Ishikawa (cell line): Measurements from ENCODE around the gene SEL1L3.

ENCODE experiments used
- CEBPB ChIP-seq: IDR thresholded peaks from 2 replicates; pipeline ENCODE4 v1.6.1; 2012
- CREB1 ChIP-seq: IDR thresholded peaks from 2 replicates; pipeline ENCODE4 v1.6.1; 2012; ENCODE audit warnings: low read depth
- EGR1 ChIP-seq: IDR thresholded peaks from 2 replicates; pipeline ENCODE4 v1.6.1; 2012
- EP300 ChIP-seq: IDR thresholded peaks from 2 replicates; pipeline ENCODE4 v1.6.1; 2012; ENCODE audit warnings: borderline replicate concordance
- FOXM1 ChIP-seq: IDR thresholded peaks from 2 replicates; pipeline ENCODE4 v1.6.1; 2012; ENCODE audit warnings: low read depth, borderline replicate concordance
- NFIC ChIP-seq: IDR thresholded peaks from 2 replicates; pipeline ENCODE4 v1.6.1; 2012
- RAD21 ChIP-seq: IDR thresholded peaks from 2 replicates; pipeline ENCODE4 v1.6.1; 2012; ENCODE audit warnings: low read depth
- TAF1 ChIP-seq: IDR thresholded peaks from 2 replicates; pipeline ENCODE4 v1.6.1; 2012; ENCODE audit warnings: low read depth, mild to moderate bottlenecking
- TCF12 ChIP-seq: IDR thresholded peaks from 2 replicates; pipeline ENCODE4 v1.6.1; 2012; ENCODE audit warnings: low read depth
- TEAD4 ChIP-seq: IDR thresholded peaks from 2 replicates; pipeline ENCODE4 v1.6.1; 2012
- YY1 ChIP-seq: IDR thresholded peaks from 2 replicates; pipeline ENCODE4 v1.6.1; 2012; ENCODE audit warnings: low read depth
- ZBTB7A ChIP-seq: IDR thresholded peaks from 2 replicates; pipeline ENCODE4 v1.6.1; 2012; ENCODE audit warnings: low read depth
- TF ChIP-seq, protein P1 (sequence below): IDR thresholded peaks from 2 replicates; pipeline ENCODE4 v1.6.1; 2012; ENCODE audit warnings: low read depth, mild to moderate bottlenecking
- TF ChIP-seq, protein P2 (sequence below): IDR thresholded peaks from 2 replicates; pipeline ENCODE4 v1.6.1; 2012
- TF ChIP-seq, protein P3 (sequence below): IDR thresholded peaks from 2 replicates; pipeline ENCODE4 v1.6.1; 2012

The SEL1L3 gene

DNA sequence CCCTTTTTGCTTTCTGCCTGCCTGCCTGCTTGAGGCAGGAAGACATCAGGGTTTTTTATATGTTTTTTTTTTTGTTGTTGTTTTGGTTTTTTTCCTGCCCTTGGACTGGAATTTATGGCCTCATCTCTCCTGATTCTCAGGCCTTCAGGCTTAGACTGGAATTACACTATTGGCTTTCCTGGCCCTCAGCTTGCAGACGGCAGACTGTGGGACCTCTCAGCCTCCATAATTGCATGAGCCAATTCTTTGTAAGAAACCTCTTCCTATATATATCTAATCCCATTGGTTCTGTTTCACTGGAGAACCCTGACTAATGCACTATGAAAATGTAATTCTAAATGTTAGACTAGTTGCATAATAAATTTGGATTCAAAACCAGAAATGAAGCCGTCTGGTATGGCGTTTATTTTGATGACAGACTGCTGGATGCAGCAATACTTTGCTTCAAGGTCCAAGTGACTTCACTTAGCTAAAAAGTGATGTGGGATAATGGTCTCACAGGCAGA is 59.0 kb downstream of the SEL1L3 start:
- TF ChIP-seq TAF1 = no peak

DNA sequence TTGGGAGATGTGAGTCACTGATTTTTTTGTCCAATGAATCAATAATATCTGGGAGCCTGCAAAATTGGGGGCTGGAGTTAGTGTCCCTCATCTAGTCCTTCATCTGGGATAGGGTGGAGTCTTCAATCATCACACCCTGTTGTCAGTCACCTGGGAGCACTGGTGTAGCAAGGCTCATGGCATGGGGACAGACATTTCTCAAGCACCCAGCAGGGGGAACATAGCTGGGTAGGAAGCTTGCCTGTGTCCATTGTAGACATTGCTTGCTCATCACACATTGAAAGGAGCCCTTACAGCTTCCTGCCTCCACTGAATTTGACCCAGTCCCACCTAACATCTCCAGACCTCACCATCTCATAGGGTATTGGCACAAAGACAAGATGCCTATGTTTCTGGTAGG is 61.2 kb downstream of the SEL1L3 start:
- no peak for TF ChIP-seq TCF12
- TF ChIP-seq TAF1 = no peak
- no peak for TF ChIP-seq NFIC
- TF ChIP-seq TEAD4 = no peak
- no peak for TF ChIP-seq EP300
- TF ChIP-seq YY1 = no peak

DNA sequence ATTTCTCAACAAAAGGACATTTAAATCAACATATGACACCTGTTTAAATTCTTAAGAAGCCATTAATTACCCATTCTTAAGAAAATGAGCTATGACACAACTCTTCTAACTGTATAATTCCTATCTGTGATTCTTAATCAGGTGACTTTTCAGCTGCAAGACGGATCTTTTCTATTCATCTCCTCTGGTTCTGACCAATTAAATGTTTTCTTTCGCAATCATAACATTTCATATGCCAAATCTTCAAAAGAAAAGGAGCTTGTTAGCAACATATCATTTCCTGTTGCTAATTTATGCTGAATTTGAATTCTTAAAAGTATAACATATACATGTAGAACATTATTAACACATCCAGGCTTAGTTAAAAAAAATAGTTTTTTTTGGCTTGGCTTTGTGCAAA is 62.5 kb downstream of the SEL1L3 start:
- TF ChIP-seq, protein P1, sequence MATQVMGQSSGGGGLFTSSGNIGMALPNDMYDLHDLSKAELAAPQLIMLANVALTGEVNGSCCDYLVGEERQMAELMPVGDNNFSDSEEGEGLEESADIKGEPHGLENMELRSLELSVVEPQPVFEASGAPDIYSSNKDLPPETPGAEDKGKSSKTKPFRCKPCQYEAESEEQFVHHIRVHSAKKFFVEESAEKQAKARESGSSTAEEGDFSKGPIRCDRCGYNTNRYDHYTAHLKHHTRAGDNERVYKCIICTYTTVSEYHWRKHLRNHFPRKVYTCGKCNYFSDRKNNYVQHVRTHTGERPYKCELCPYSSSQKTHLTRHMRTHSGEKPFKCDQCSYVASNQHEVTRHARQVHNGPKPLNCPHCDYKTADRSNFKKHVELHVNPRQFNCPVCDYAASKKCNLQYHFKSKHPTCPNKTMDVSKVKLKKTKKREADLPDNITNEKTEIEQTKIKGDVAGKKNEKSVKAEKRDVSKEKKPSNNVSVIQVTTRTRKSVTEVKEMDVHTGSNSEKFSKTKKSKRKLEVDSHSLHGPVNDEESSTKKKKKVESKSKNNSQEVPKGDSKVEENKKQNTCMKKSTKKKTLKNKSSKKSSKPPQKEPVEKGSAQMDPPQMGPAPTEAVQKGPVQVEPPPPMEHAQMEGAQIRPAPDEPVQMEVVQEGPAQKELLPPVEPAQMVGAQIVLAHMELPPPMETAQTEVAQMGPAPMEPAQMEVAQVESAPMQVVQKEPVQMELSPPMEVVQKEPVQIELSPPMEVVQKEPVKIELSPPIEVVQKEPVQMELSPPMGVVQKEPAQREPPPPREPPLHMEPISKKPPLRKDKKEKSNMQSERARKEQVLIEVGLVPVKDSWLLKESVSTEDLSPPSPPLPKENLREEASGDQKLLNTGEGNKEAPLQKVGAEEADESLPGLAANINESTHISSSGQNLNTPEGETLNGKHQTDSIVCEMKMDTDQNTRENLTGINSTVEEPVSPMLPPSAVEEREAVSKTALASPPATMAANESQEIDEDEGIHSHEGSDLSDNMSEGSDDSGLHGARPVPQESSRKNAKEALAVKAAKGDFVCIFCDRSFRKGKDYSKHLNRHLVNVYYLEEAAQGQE = no peak
- TF ChIP-seq CEBPB (no peak), TAF1 (no peak), EP300 (no peak), NFIC (no peak), YY1 (no peak), EGR1 (no peak), ZBTB7A (no peak), CREB1 (no peak), TEAD4 (no peak), RAD21 (no peak), TCF12 (no peak), FOXM1 (no peak)
- TF ChIP-seq, protein P2, sequence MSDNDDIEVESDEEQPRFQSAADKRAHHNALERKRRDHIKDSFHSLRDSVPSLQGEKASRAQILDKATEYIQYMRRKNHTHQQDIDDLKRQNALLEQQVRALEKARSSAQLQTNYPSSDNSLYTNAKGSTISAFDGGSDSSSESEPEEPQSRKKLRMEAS = no peak
- TF ChIP-seq, protein P3, sequence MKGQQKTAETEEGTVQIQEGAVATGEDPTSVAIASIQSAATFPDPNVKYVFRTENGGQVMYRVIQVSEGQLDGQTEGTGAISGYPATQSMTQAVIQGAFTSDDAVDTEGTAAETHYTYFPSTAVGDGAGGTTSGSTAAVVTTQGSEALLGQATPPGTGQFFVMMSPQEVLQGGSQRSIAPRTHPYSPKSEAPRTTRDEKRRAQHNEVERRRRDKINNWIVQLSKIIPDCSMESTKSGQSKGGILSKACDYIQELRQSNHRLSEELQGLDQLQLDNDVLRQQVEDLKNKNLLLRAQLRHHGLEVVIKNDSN = no peak

DNA sequence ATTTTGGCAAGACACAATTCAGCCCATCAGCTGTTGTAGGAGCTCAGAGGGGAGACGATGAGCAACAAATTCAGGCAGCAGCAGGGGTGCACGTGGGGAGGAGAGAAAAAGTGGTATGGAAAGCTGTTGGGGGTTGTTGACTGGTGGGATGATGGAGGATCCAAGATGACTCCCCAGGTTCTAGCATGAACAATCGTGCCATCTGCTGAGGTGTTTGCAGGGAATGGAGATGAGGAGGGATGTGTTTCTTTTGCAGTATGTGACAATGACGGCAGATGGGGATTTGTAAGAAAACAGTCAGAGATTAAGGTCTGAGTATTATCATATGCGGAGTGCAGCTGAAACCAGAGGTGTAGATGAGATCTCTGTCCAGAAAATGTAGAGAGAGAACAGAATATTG is 63.3 kb downstream of the SEL1L3 start:
- no peak for TF ChIP-seq CREB1
- no peak for TF ChIP-seq FOXM1
- no peak for TF ChIP-seq YY1
- TF ChIP-seq ZBTB7A = no peak
- TF ChIP-seq, protein P2 = no peak
- TF ChIP-seq EGR1 = no peak
- no peak for TF ChIP-seq CEBPB
- no peak for TF ChIP-seq TAF1

DNA sequence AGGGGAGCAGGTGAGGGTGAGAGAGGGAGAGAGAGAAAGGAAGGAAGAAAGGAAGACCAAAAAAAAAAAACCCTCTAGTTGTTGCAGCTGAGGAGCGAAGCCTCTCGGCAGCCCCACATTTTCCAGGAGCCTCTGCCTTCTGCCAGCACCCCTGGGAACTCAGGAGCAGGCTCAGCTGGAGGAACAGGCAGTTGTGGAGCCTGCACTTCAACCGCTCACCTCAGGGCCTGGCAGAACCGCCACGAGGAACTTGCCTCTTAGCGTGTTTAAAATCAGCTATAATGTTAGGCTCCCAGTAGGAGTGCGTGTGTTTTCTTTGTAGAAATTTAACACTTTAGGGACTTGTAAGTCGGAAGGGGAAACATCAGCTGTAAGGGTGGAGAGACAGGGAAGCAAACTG is 65.7 kb downstream of the SEL1L3 start:
- TF ChIP-seq TAF1 = no peak
- no peak for TF ChIP-seq CEBPB
- TF ChIP-seq TEAD4 = no peak
- TF ChIP-seq, protein P1 = no peak

DNA sequence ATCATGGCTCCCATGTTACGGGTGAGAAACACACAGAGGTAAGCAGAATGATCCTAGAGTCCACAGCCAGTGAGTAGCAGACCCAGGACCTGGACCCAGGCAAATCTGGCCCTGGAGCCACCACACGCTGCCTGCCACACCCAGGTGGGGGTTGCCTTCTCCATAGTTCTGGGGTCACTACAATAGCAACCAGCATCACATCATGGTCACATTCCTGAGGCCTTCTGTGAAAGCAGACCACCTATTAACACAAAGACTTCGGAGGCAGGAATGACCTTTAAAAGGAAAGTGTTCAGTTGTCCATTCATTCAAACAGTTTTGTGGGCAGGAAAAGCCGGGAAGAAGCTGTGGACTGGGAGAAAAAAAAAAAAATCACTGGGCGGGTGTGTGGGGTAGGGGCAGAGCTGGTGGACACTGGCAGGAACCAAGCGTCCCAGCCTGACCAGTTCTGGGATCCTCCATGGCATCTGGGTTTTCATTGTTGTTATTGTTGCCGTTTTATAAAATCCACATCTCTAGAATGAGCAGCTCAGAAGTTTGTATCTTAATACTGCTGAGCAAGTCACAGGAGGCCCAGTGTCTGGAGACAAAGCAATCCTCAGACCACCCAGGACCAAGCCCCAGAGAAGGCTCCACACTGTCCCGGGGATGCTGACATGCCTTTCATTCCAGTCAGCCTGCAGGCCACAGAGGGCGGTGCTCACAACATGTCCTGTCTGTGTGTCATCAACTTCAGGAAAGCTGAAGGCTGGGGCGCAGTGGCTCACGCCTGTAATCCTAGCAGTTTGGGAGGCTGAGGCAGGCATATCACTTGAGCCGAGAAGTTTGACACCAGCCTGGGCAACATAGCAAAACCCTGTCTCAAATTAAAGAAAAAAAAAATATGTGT is 67.0 kb downstream of the SEL1L3 start:
- TF ChIP-seq, protein P2 = no peak
- TF ChIP-seq, protein P1 = no peak
- TF ChIP-seq EP300 (no peak), CREB1 (no peak), RAD21 (no peak), ZBTB7A (no peak), FOXM1 (no peak), EGR1 (no peak), YY1 (no peak)
